Mucosa of descending colon (tissue), 3 donors: ENCODE data around the gene LAX1. TPM values are rescaled to one million over a fixed set of nuclear protein-coding genes. Genes with fewer than 3 reads are reported as not detected.

ENCODE experiments used
- ATAC-seq: fragments of 200-7000 bp; cut with Tn5 transposase; one replicate; pipeline ENCODE4 v1.9.1; 2020; ENCODE audit warnings: mild to moderate bottlenecking, moderate library complexity
- DNase-seq, 3 donors: peaks; one replicate each; pipeline ENCODE4 v3.0.0-alpha.2; 2020
- H3K36me3 ChIP-seq: fragments of 200-600 bp; one replicate; pipeline ENCODE4 v1.8.0; 2021; ENCODE audit warnings: low read depth, mild to moderate bottlenecking
- H3K4me1 ChIP-seq: fragments of 200-600 bp; one replicate; pipeline ENCODE4 v1.8.0; 2021; ENCODE audit warnings: low read depth, mild to moderate bottlenecking
- H3K4me3 ChIP-seq: fragments of 200-600 bp; one replicate; pipeline ENCODE4 v1.8.0; 2021; ENCODE audit warnings: mild to moderate bottlenecking
- H3K9me3 ChIP-seq: fragments of 200-600 bp; one replicate; pipeline ENCODE4 v1.8.0; 2021; ENCODE audit warnings: mild to moderate bottlenecking
- CTCF ChIP-seq: fragments of 200-600 bp; IDR thresholded peaks from one replicate; pipeline ENCODE4 v1.8.0; 2022; ENCODE audit warnings: antibody characterized with exemption, mild to moderate bottlenecking
- intact Hi-C, 2 donors: fragments of 100-400 bp; cut with DNase I in 1 of 2; cut with micrococcal nuclease in 1 of 2; formaldehyde crosslinking; loops; one replicate each; pipeline versions ENCODE4 v1.11.0 to v1.11.1; 2022; cut with DNase I, micrococcal nuclease
- total RNA-seq, 3 donors: library from RNA; stranded (reverse); fragmentation: NEBNext Ultra II Directional in 2 of 3; extraction: Animal tissue kit (Norgen Biotek cat#: 25700) in 2 of 3; gene quantifications; one replicate each; pipeline versions ENCODE4 v1.2.1 to v1.2.4, GENCODE V29; 2021 to 2023
- donor health status: DM: no; HTN: no; CAD: no; lungs with moderate emphysema.
- donor health status: DM: no; HTN: no; CAD: no.
- donor health status: DM: no; HTN: yes; CAD: no.

The LAX1 gene
- total RNA-seq, 3 donors from 2014 or later: 1.1 to 2.6 (median 1.5) TPM

GRCh38 chr1:203796236-203796605 is 31.2 kb downstream of the LAX1 start:
- Histone ChIP-seq H3K4me3 (peak overlapping the region; percentile 57), H3K9me3 (no peaks in the 10 kb centered on the region), H3K36me3 (no peaks in the 10 kb centered on the region), H3K4me1 (peaks cover 22% of the 10 kb centered on the region)
- ATAC-seq: peak; percentile 41
- no peak for DNase-seq
- no peak for TF ChIP-seq CTCF
- intact Hi-C loops: no loop called here

DNA sequence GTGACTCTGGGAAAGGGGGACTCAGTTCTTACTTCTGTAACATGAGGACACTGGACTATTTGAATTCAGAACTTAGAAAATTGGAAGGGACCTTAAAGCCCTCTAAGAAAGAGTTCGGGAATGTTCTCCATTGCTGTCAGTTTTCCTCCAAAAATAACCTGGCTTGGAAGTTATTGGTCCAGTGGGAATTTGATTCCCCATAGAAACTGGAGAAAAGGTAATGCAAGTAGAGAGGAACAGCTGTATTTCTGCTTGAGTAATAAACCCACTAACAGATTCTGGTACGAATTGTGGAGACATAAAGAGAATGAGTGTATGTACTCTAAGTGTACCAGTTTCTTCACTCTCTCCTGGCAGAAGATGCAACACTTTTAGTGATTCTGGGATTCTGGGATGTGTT is 32.2 kb downstream of the LAX1 start:
- DNase-seq (no peak), ATAC-seq (no peak)
- no peak overlapping the region for H3K4me3 ChIP-seq
- TF ChIP-seq CTCF: no peak
- peaks cover 22% of the 10 kb centered on the region for H3K4me1 ChIP-seq
- intact Hi-C loops: no loop called here
- no peaks in the 10 kb centered on the region for H3K36me3 ChIP-seq
- H3K9me3 ChIP-seq: no peaks in the 10 kb centered on the region

DNA sequence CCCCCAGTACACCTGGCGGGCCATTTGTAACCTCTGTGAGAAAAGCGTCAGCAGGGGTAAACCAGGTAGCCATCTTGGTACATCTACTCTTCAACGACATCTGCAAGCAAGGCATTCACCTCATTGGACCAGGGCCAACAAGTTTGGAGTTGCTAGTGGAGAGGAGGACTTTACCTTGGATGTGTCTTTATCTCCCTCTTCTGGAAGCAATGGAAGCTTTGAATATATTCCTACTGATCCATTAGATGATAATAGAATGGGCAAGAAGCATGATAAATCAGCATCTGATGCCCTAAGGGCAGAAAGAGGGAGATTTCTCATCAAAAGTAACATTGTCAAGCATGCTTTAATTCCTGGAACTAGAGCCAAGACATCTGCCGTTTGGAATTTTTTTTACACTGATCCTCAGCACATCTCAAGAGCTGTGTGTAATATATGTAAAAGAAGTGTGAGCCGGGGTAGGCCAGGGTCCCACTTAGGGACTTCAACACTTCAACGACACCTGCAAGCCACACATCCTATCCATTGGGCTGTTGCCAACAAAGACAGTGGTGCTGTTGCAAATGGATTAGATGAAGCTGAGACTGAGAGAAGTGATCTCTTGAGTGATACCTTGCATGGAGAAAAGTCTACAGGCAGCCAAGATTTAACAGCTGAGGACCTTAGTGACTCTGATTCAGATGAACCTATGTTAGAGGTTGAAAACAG is 33.1 kb downstream of the LAX1 start:
- ATAC-seq: no peak
- peaks cover 22% of the 10 kb centered on the region for H3K4me1 ChIP-seq
- intact Hi-C loops: no loop called here

DNA sequence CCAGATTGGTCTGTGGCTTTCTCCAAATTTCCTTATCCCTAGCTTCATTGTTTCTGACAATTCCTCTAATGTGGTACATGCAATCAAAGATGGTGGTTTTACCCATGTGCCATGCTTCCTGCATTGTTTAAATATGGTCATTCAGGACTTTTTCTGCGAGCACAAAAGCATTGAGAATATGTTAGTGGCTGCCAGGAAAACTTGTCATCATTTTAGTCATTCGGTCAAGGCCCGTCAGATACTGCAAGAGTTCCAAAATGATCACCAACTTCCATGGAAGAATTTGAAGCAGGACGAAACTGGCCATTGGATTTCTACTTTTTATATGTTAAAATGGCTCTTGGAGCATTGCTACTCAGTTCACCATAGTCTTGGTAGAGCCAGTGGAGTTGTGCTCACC is 34.2 kb downstream of the LAX1 start:
- Histone ChIP-seq H3K9me3 (no peaks in the 10 kb centered on the region), H3K4me3 (no peak overlapping the region), H3K36me3 (no peaks in the 10 kb centered on the region), H3K4me1 (peaks cover 22% of the 10 kb centered on the region)
- no peak for DNase-seq
- no peak for TF ChIP-seq CTCF
- ATAC-seq: no peak
- intact Hi-C loops: no loop called here

More for the DNA sequence above, 33.1 kb downstream of the LAX1 start:
- peak in 1 of 3 donors; percentile 24 for DNase-seq
- no peak for TF ChIP-seq CTCF
- Histone ChIP-seq H3K9me3 (no peaks in the 10 kb centered on the region), H3K4me3 (no peak overlapping the region), H3K36me3 (no peaks in the 10 kb centered on the region)

GRCh38 chr1:203799971-203800370 is 35.0 kb downstream of the LAX1 start:
- intact Hi-C loops: no loop called here
- Histone ChIP-seq H3K4me1 (peaks cover 19% of the 10 kb centered on the region), H3K9me3 (no peaks in the 10 kb centered on the region), H3K4me3 (no peak overlapping the region), H3K36me3 (no peaks in the 10 kb centered on the region)
- TF ChIP-seq CTCF: no peak
- ATAC-seq (no peak), DNase-seq (no peak)

DNA sequence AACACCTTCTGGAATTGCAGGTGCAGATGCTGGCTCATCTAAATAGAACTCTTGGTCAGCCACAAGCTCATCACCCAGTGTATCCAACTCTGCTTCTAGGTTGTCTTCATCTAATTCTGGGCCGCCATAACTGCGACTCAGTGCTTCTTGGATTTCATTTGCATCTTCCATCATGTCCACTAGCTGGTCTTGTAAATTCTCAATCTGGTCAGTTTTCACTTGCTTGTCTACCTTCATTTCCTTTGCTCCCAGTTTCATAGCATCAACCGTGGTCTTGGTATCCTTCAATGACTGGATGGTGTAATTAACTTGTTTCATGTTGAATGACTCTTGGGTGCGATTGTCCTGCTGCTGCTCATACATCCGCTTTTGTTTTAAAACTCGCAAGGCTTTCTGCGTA is 40.7 kb downstream of the LAX1 start:
- Histone ChIP-seq H3K36me3 (no peaks in the 10 kb centered on the region), H3K9me3 (no peaks in the 10 kb centered on the region)

More for the DNA sequence above, 40.7 kb downstream of the LAX1 start:
- no peaks in the 10 kb centered on the region for H3K4me1 ChIP-seq
- intact Hi-C loops: no loop called here
- DNase-seq (no peak), ATAC-seq (no peak)
- TF ChIP-seq CTCF: no peak
- no peak overlapping the region for H3K4me3 ChIP-seq
